K562 (cell line): ENCODE data around the gene CDC42SE2. TPM values are rescaled to one million over a fixed set of nuclear protein-coding genes. Genes with fewer than 3 reads are reported as not detected.

ENCODE experiments used
- ATAC-seq: fragments of 200-7000 bp; cut with Tn5 transposase; 3 replicates; pipeline ENCODE4 v1.9.1; 2020; ENCODE audit warnings: moderate library complexity
- BruUV-seq: library from RNA; stranded (reverse); fragments of 400-500 nt; replicated peaks from 2 replicates; lab custom pipeline; 2021; lab: Mats Ljungman, UMichigan
- CTCF ChIA-PET: fragments of 300-600 bp; formaldehyde crosslinking; extraction: SDS; loops from one replicate; lab custom pipeline; 2021; ENCODE audit warnings: low intra/inter-chr PET ratio; lab: Yijun Ruan, JAX
- POLR2A ChIA-PET: fragments of 300-600, 350-650 bp; sonication (Branson Sonifier 250); formaldehyde crosslinking; extraction: SDS; loops from one replicate; lab custom pipeline; 2021; ENCODE audit warnings: antibody characterized with exemption, inconsistent platforms; lab: Yijun Ruan, JAX
- DNase-seq, 4 experiments: peaks; one replicate each; pipeline versions ENCODE4 v3.0.0 to v3.0.0-alpha.2; 2011 to 2018; ENCODE audit warnings: low spot score in 3 of 4, mixed read lengths in 3 of 4; ENCODE audit errors: extremely low read depth in 1 of 4
- FAIRE-seq: peaks from 2 replicates; lab custom pipeline; 2011; peaks lifted over from hg19 to GRCh38; lab: Jason Lieb, UNC
- H2AFZ ChIP-seq: 2 replicates; pipeline ENCODE4 v1.6.0; 2011; ENCODE audit warnings: low read depth, low read length, control low read depth, inconsistent platforms
- H3K27ac ChIP-seq: fragments of 200-600 bp; 3 replicates; pipeline ENCODE4 v1.8.0; 2011; ENCODE audit warnings: low read depth, mild to moderate bottlenecking, control low read depth, inconsistent platforms, low read length, moderate library complexity, mixed read lengths; ENCODE audit errors: extremely low read depth
- H3K27me3 ChIP-seq, 2 experiments: fragments of 300-600 bp in 1 of 2; 2 replicates in 1 of 2; 3 replicates in 1 of 2; pipeline versions ENCODE4 v1.6.0 to v1.8.0; 2011; ENCODE audit warnings: inconsistent platforms in 2 of 2, low read length in 2 of 2, mild to moderate bottlenecking in 1 of 2, mixed read lengths in 1 of 2, moderate library complexity in 1 of 2; ENCODE audit not compliant: control insufficient read depth in 2 of 2, insufficient read depth in 2 of 2
- H3K36me3 ChIP-seq: fragments of 300-600 bp; 3 replicates; pipeline ENCODE4 v1.8.0; 2011; ENCODE audit warnings: mild to moderate bottlenecking, low read length, inconsistent platforms; ENCODE audit not compliant: control insufficient read depth, insufficient read depth
- H3K4me1 ChIP-seq, 2 experiments: fragments of 200-600 bp in 1 of 2; replicated peaks in 1 of 2; 2 replicates in 1 of 2; 3 replicates in 1 of 2; pipeline versions ENCODE4 v1.5.1 to v1.8.0; 2011; ENCODE audit warnings: inconsistent platforms in 2 of 2, low read length in 2 of 2, mild to moderate bottlenecking in 1 of 2, mixed read lengths in 1 of 2, moderate library complexity in 1 of 2; ENCODE audit not compliant: control insufficient read depth in 2 of 2, insufficient read depth in 2 of 2
- H3K4me2 ChIP-seq: 2 replicates; pipeline ENCODE4 v1.6.1; 2011; ENCODE audit warnings: low read length, control low read depth, inconsistent platforms, mixed read lengths; ENCODE audit not compliant: insufficient read depth
- H3K4me3 ChIP-seq: fragments of 200-600 bp; sonication (generic), shearing (Covaris generic); 2 replicates; pipeline ENCODE4 v1.5.1; 2016; ENCODE audit warnings: control low read depth, inconsistent platforms
- H3K79me2 ChIP-seq: fragments of 200-600 bp; 3 replicates; pipeline ENCODE4 v1.8.0; 2011; ENCODE audit warnings: low read length, inconsistent platforms; ENCODE audit not compliant: control insufficient read depth, insufficient read depth
- H3K9ac ChIP-seq, 2 experiments: 2 replicates each; pipeline versions ENCODE4 v1.6.0 to v1.6.1; 2011; ENCODE audit warnings: low read depth in 2 of 2, low read length in 2 of 2, control low read depth in 1 of 2, inconsistent platforms in 1 of 2, mild to moderate bottlenecking in 1 of 2, mixed read lengths in 1 of 2; ENCODE audit not compliant: insufficient read depth in 1 of 2
- H3K9me1 ChIP-seq: one replicate; pipeline ENCODE4 v1.6.0; 2011; ENCODE audit warnings: inconsistent platforms, mild to moderate bottlenecking, low read length, moderate library complexity; ENCODE audit not compliant: control insufficient read depth, insufficient read depth
- H3K9me3 ChIP-seq: replicated peaks from 2 replicates; pipeline ENCODE4 v1.5.1; 2011; ENCODE audit warnings: low read depth, low read length, inconsistent platforms; ENCODE audit not compliant: control insufficient read depth, insufficient read depth
- H4K20me1 ChIP-seq: replicated peaks from 2 replicates; pipeline ENCODE4 v1.6.1; 2011; ENCODE audit warnings: low read length, inconsistent platforms, mixed read lengths; ENCODE audit not compliant: control insufficient read depth, insufficient read depth
- C11orf30 ChIP-seq: fragments of 450-650 bp; IDR thresholded peaks from 2 replicates; pipeline ENCODE4 v1.6.1; 2016; ENCODE audit warnings: low read depth, mild to moderate bottlenecking
- CCAR2 ChIP-seq: fragments of 200-400 bp; formaldehyde crosslinking; IDR thresholded peaks from 2 replicates; pipeline ENCODE4 v1.6.1; 2017; ENCODE audit warnings: mild to moderate bottlenecking, low read depth, low read length
- GATAD2B ChIP-seq: fragments of 450-650 bp; IDR thresholded peaks from 2 replicates; pipeline ENCODE4 v1.6.1; 2017; ENCODE audit warnings: mild to moderate bottlenecking, borderline replicate concordance
- ZFPM2 ChIP-seq: fragments of 250-450 bp; sonication (Bioruptor Pico); IDR thresholded peaks from 2 replicates; pipeline ENCODE4 v1.5.1; 2022; ENCODE audit warnings: mild to moderate bottlenecking
- ZNF23 ChIP-seq: fragments of 250-450 bp; sonication (Bioruptor Pico); IDR thresholded peaks from 2 replicates; pipeline ENCODE4 v1.4.0; 2020; ENCODE audit warnings: mild to moderate bottlenecking
- ZNF354B ChIP-seq: fragments of 250-450 bp; sonication (Bioruptor Pico); IDR thresholded peaks from 2 replicates; pipeline ENCODE4 v1.4.0; 2020
- WGBS: fragments of 100-300 bp; shearing (Covaris generic); methylation state at CpG from one replicate; pipeline ENCODE4 v1.1.6; 2016; ENCODE audit warnings: low coverage, mixed read lengths; ENCODE audit not compliant: insufficient coverage; ENCODE audit errors: missing lambda C conversion rate; 5-methylcytosine and 5-hydroxymethylcytosine counted together
- in situ Hi-C: fragments of 300-500 bp; cut with MboI; formaldehyde crosslinking; loops from 4 replicates; pipeline ENCODE4 v1.15.0; 2018; ENCODE audit warnings: inconsistent platforms, mixed read lengths
- intact Hi-C: fragments of 100-400 bp; cut with micrococcal nuclease; formaldehyde crosslinking; loops from 2 replicates; pipeline ENCODE4 v1.14.2; 2022
- polyA plus RNA-seq, 8 experiments: library from polyadenylated mRNA; depleted of rRNA in 4 of 8; stranded (reverse) in 5 of 8; unstranded in 3 of 8; fragments of >200 nt; fragmentation: Nextera tagmentation in 2 of 8; fragmentation: Illumina TruSeq in 1 of 8; extraction: Ambion mirVana in 2 of 8; extraction: Trizol in 1 of 8; gene quantifications; 2 replicates each; pipeline versions ENCODE4 v1.2.1 to v1.2.3, GENCODE V29; 2011 to 2014; ENCODE audit warnings: inconsistent platforms in 1 of 8, missing spikeins in 1 of 8
- total RNA-seq, 7 experiments: library from RNA; depleted of rRNA in 6 of 7; stranded (reverse); fragments of >200 nt in 6 of 7; fragmentation: Illumina TruSeq in 2 of 7; extraction: Trizol in 2 of 7; gene quantifications; 2 replicates each; pipeline versions ENCODE4 v1.2.1 to v1.2.3, GENCODE V29; 2011 to 2021; ENCODE audit warnings: low replicate concordance in 1 of 7
- TF ChIP-seq, protein P1 (sequence below): sonication (generic); IDR thresholded peaks from 2 replicates; pipeline ENCODE4 v1.6.1; 2016
- TF ChIP-seq, protein P2 (sequence below): fragments of 450-650 bp; formaldehyde crosslinking; IDR thresholded peaks from 2 replicates; pipeline ENCODE4 v1.4.0; 2020; ENCODE audit warnings: mild to moderate bottlenecking, moderate library complexity

The CDC42SE2 gene
- total and polyA plus RNA-seq, 9 of the 15 experiments (the other 6 are each of a cell fraction or from before 2014, with no cell fraction given) = 24.8 to 44.3 (median 32.7) TPM

DNA sequence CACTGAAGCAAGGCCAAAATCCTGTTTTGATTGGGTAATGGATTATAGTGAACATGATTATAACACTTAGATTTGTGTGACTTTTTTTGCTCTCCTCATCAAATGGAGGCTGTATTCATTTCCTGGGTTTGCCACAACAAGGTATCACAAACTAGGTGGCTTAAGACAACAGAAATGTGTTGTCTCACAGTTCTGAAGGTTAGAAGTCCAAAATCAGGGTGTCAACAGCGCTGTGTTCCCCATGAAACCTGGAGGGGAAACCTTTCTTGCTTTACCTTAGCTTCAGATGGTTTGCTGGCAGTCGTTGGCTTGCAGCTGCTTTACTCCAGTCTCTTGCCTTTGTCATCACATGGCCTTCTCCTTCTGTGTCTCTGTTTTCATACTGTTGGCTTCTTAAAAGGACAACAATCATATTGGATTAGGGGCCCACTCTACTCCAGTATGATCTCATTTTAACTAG, 32.4 kb downstream of the CDC42SE2 start (continued):
- TF ChIP-seq, protein P1, sequence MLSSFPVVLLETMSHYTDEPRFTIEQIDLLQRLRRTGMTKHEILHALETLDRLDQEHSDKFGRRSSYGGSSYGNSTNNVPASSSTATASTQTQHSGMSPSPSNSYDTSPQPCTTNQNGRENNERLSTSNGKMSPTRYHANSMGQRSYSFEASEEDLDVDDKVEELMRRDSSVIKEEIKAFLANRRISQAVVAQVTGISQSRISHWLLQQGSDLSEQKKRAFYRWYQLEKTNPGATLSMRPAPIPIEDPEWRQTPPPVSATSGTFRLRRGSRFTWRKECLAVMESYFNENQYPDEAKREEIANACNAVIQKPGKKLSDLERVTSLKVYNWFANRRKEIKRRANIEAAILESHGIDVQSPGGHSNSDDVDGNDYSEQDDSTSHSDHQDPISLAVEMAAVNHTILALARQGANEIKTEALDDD = no peak
- TF ChIP-seq GATAD2B = no peak
- TF ChIP-seq, protein P2, sequence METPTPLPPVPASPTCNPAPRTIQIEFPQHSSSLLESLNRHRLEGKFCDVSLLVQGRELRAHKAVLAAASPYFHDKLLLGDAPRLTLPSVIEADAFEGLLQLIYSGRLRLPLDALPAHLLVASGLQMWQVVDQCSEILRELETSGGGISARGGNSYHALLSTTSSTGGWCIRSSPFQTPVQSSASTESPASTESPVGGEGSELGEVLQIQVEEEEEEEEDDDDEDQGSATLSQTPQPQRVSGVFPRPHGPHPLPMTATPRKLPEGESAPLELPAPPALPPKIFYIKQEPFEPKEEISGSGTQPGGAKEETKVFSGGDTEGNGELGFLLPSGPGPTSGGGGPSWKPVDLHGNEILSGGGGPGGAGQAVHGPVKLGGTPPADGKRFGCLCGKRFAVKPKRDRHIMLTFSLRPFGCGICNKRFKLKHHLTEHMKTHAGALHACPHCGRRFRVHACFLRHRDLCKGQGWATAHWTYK (CRISPR knock-in tag) = no peak
- no peak for TF ChIP-seq CCAR2
- TF ChIP-seq C11orf30 = no peak
- TF ChIP-seq ZNF23 (CRISPR knock-in tag) = no peak
- no peak for TF ChIP-seq ZNF354B (CRISPR knock-in tag)
- TF ChIP-seq, all 486 proteins: peak for 0

DNA sequence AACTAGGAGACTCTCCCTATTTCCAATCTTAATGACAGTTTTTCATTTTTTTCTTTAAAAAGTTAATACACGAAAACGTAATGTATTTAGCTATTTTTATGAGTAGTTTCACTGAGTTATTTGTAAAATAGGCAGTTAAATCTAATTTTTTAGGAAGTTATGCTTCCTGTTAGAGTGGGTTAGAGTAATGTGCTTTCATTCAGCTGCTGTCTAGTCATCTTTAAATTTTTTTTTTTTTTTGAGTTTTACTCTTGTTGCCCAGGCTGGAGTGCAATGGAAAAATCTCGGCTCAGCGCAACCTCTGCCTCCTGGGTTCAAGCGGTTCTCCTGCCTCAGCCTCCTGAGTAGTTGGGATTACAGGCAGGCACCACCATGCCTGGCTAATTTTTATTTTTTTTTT, 34.0 kb downstream of the CDC42SE2 start:
- H3K79me2 ChIP-seq = peaks cover 64% of the 10 kb centered on the region
- in situ Hi-C loops (no loop called here), intact Hi-C loops (no loop called here)
- FAIRE-seq = no peak
- no peak overlapping the region for H3K4me3 ChIP-seq
- ChIA-PET POLR2A (interaction anchor here (0.7 to 1.4 kb wide), 2 partner anchors 14 to 1019 kb away, joined by 4 to 5 read pairs; no protein-coding TSS in a partner anchor), CTCF (no interaction called here)
- H2AFZ ChIP-seq = no peak overlapping the region
- BruUV-seq = no TSS peak
- ATAC-seq = no peak
- 100% methylated on average over 5 of the region's 5 CpGs for WGBS
- no peak for TF ChIP-seq ZFPM2 (CRISPR knock-in tag)
- H3K9me3 ChIP-seq = 0 out of 2 replicates have a peak, but pooled peaks cover 2% of the 10 kb centered on the region
- no peaks in the 10 kb centered on the region for H3K27me3 ChIP-seq
- H3K4me2 ChIP-seq = no peak overlapping the region
- no peaks in the 10 kb centered on the region for H3K36me3 ChIP-seq
- no peak for DNase-seq
- no peaks in the 10 kb centered on the region for H3K9me1 ChIP-seq
- no peaks in the 10 kb centered on the region for H3K4me1 ChIP-seq
- H4K20me1 ChIP-seq = no peaks in the 10 kb centered on the region
- no peak overlapping the region for H3K9ac ChIP-seq
- H3K27ac ChIP-seq = no peak overlapping the region
